Progenitor cell of endocrine pancreas (in vitro differentiated cells): ENCODE results near the gene NOC2L. TPM values are rescaled to one million over a fixed set of nuclear protein-coding genes. Genes with fewer than 3 reads are reported as not detected.

Source experiments
- DNase-seq: peaks from one replicate; pipeline ENCODE4 v3.0.0; 2021; ENCODE audit warnings: low spot score; ENCODE audit not compliant: unreplicated experiment
- H3K27ac Mint-ChIP-seq: 2 replicates; pipeline ENCODE4 v1.8.0; 2021; ENCODE audit warnings: mild to moderate bottlenecking, moderate library complexity, mixed read lengths
- H3K27me3 Mint-ChIP-seq: 2 replicates; pipeline ENCODE4 v1.8.0; 2021; ENCODE audit warnings: mixed read lengths
- H3K36me3 Mint-ChIP-seq: 2 replicates; pipeline ENCODE4 v1.8.0; 2022; ENCODE audit warnings: mixed read lengths; ENCODE audit not compliant: insufficient read depth
- H3K4me1 Mint-ChIP-seq: 2 replicates; pipeline ENCODE4 v1.8.0; 2021; ENCODE audit warnings: low read depth, mixed read lengths
- H3K4me3 Mint-ChIP-seq: 2 replicates; pipeline ENCODE4 v1.8.0; 2021; ENCODE audit warnings: low read depth, mild to moderate bottlenecking, moderate library complexity, mixed read lengths
- H3K9me3 Mint-ChIP-seq: 2 replicates; pipeline ENCODE4 v1.8.0; 2021; ENCODE audit warnings: low read depth, mixed read lengths
- total RNA-seq: library from RNA; stranded (reverse); gene quantifications from 2 replicates; pipeline ENCODE4 v1.2.1, GENCODE V29; 2021
- TF ChIP-seq, protein P1 (sequence below): fragments of 200-600 bp; sonication (generic); IDR thresholded peaks from one replicate; pipeline ENCODE4 v1.5.0; 2021; ENCODE audit warnings: antibody characterized with exemption, mild to moderate bottlenecking; ENCODE audit not compliant: unreplicated experiment

NOC2L gene
- total RNA-seq, 1 donor from 2014 or later = 78.2 TPM

GRCh38 chr1:963301-963651, 4.2 kb upstream of the NOC2L start:
- Mint-ChIP-seq H3K27me3 (peaks cover 9% of the 10 kb centered on the region), H3K4me3 (no peak overlapping the region), H3K4me1 (peaks cover 3% of the 10 kb centered on the region), H3K36me3 (peaks cover 1% of the 10 kb centered on the region), H3K27ac (no peak overlapping the region), H3K9me3 (no peaks in the 10 kb centered on the region)
- DNase-seq = no peak
- TF ChIP-seq, protein P1, sequence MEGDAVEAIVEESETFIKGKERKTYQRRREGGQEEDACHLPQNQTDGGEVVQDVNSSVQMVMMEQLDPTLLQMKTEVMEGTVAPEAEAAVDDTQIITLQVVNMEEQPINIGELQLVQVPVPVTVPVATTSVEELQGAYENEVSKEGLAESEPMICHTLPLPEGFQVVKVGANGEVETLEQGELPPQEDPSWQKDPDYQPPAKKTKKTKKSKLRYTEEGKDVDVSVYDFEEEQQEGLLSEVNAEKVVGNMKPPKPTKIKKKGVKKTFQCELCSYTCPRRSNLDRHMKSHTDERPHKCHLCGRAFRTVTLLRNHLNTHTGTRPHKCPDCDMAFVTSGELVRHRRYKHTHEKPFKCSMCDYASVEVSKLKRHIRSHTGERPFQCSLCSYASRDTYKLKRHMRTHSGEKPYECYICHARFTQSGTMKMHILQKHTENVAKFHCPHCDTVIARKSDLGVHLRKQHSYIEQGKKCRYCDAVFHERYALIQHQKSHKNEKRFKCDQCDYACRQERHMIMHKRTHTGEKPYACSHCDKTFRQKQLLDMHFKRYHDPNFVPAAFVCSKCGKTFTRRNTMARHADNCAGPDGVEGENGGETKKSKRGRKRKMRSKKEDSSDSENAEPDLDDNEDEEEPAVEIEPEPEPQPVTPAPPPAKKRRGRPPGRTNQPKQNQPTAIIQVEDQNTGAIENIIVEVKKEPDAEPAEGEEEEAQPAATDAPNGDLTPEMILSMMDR = no peak

GRCh38 chr1:962381-963300, 3.6 kb upstream of the NOC2L start:
- peaks cover 3% of the 10 kb centered on the region for H3K36me3 Mint-ChIP-seq
- H3K9me3 Mint-ChIP-seq = no peaks in the 10 kb centered on the region

GRCh38 chr1:961132-961669, 2.1 kb upstream of the NOC2L start:
- TF ChIP-seq, protein P1 = no peak
- Mint-ChIP-seq H3K27me3 (no peaks in the 10 kb centered on the region), H3K4me3 (peak overlapping the region; percentile 58), H3K36me3 (peaks cover 6% of the 10 kb centered on the region), H3K4me1 (peaks cover 7% of the 10 kb centered on the region), H3K9me3 (no peaks in the 10 kb centered on the region), H3K27ac (no peak overlapping the region)
- no peak for DNase-seq

More at GRCh38 chr1:962381-963300, 3.6 kb upstream of the NOC2L start:
- peaks cover 5% of the 10 kb centered on the region for H3K4me1 Mint-ChIP-seq
- TF ChIP-seq, protein P1 = no peak
- peaks cover 6% of the 10 kb centered on the region for H3K27me3 Mint-ChIP-seq
- H3K4me3 Mint-ChIP-seq = peak overlapping the region; percentile 57
- DNase-seq = no peak
- no peak overlapping the region for H3K27ac Mint-ChIP-seq

DNA sequence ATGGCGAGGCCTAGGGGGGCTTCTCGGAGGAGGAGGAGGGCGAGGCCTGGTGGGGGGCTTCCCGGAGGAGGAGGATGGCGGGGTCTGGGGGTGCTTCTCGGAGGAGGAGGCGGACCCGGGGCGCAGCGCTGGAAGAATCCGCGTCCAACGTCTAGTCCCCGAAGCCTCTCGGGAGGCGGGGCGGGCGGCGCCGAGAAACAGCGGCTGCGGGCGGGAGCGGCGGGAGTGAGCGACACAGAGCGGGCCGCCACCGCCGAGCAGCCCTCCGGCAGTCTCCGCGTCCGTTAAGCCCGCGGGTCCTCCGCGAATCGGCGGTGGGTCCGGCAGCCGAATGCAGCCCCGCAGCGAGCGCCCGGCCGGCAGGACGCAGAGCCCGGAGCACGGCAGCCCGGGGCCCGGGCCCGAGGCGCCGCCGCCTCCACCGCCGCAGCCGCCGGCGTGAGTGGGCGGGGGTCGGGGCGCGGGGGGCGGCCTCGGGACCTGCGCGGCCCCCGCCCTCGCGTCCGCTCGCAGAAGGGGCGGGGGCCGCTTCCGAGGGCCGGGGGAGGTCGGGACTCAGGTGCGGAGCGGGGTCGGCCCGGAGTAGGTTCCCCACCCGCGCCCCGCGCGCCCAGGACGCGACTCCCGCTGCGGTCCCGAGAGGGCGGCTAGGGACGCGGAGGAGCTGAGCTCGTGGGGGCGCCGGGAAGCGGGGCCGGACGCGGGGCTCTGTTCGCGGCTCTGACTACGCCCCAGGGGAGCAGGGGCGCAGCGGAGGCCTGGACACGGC, 1.5 kb upstream of the NOC2L start, which contains the start of gene KLHL17:
KLHL17 (plus strand) TSS at position 222 of the 769 bp plus-strand sequence; CDS start at position 332, 110 bp downstream.
- Mint-ChIP-seq H3K4me3 (peak within 1 kb of the TSS; percentile 85), H3K27ac (no peak within 1 kb of the TSS), H3K27me3 (no peaks in the 10 kb centered on the region), H3K36me3 (peaks cover 6% of the 10 kb centered on the region), H3K4me1 (peaks cover 7% of the 10 kb centered on the region), H3K9me3 (no peaks in the 10 kb centered on the region)
- TF ChIP-seq, protein P1 = no peak
- peak; percentile 52 for DNase-seq
